Memory B cell (primary cell): ENCODE data around the gene DPP10.

Experiments used
- ATAC-seq: fragments of 150-1000 bp; cut with Tn5 transposase; 2 replicates; pipeline ENCODE4 v1.10.0; 2021; ENCODE audit warnings: low read depth, mild to moderate bottlenecking, moderate library complexity
- DNase-seq, 2 donors: peaks; one replicate each; pipeline ENCODE4 v3.0.0; 2022; ENCODE audit warnings: low spot score in 2 of 2
- H3K27ac Mint-ChIP-seq: one replicate; pipeline ENCODE4 v1.8.0; 2022; ENCODE audit warnings: mild to moderate bottlenecking, moderate library complexity, mixed read lengths
- H3K27me3 Mint-ChIP-seq: one replicate; pipeline ENCODE4 v1.8.0; 2022; ENCODE audit warnings: mixed read lengths
- H3K36me3 Mint-ChIP-seq: one replicate; pipeline ENCODE4 v1.8.0; 2022; ENCODE audit warnings: mild to moderate bottlenecking, mixed read lengths
- H3K4me1 Mint-ChIP-seq: one replicate; pipeline ENCODE4 v1.8.0; 2022; ENCODE audit warnings: mixed read lengths
- H3K4me3 Mint-ChIP-seq: one replicate; pipeline ENCODE4 v1.8.0; 2022; ENCODE audit warnings: mild to moderate bottlenecking, moderate library complexity, mixed read lengths
- H3K9me3 Mint-ChIP-seq: one replicate; pipeline ENCODE4 v1.8.0; 2022; ENCODE audit warnings: mixed read lengths

Gene DPP10

DNA sequence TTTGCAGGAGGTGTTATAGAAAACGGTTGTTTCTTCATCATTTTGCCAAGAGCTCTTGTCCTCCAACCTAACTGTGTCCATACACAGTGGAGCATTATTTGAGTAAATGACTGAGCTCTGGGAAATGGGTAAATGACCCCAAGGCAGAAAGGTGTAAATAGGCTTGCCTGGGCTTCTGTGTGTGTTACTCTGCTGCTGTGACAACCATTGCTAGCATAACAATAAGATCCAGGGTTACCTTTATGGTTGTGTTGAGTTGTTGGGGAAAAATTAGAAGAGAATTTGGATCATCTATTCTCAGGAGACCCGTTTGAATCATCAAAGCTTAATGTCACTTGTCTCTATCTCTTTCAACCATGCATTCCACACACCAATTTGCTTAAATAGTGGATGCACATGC, 672.7 kb downstream of the DPP10 start:
- Mint-ChIP-seq H3K4me3 (no peak overlapping the region), H3K27me3 (no peaks in the 10 kb centered on the region), H3K4me1 (no peaks in the 10 kb centered on the region), H3K36me3 (no peaks in the 10 kb centered on the region), H3K9me3 (peaks cover 2% of the 10 kb centered on the region), H3K27ac (no peak overlapping the region)
- ATAC-seq (no peak), DNase-seq (no peak)

DNA sequence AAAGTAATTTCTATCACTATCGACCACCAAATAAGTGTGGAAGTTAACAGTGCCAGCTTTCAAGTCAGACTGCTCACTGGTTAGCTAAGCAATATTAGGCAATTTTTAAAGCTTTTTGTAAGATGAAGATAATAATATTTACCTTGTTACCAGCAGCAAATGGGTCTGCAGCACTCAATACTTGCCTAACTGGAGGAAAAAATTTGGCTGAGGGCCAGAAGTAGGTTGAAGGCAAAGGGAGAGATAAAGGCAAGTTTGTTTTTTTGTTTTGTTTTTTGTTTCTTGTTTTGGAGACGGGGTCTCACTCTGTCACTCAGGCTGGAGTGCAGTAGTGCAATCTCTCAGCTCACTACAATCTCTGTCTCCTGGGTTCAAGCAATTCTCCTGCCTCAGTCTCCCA, 675.9 kb downstream of the DPP10 start:
- Mint-ChIP-seq H3K36me3 (no peaks in the 10 kb centered on the region), H3K4me3 (no peak overlapping the region), H3K27ac (no peak overlapping the region), H3K4me1 (no peaks in the 10 kb centered on the region), H3K9me3 (peaks cover 2% of the 10 kb centered on the region), H3K27me3 (no peaks in the 10 kb centered on the region)
- no peak for ATAC-seq
- DNase-seq: no peak

DNA sequence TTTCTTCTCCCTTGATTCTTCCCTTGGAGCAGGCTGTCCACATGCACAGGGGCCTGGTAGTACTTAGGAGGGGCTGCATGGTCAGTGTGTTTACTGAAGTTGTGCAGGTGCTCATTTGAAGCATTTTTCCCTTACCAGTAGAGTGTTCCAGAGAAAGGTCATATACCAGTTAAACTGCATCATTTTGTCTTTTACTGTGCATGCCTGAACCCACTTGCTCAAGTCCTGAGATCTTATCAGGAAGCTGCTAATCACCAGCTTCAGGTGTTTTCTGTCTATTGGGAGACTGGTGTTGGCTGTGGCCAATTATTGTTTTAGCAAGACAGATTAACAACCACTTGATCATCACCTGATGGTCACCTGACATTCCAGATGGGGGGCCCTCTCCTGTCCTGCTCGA, 676.6 kb downstream of the DPP10 start:
- DNase-seq (no peak), ATAC-seq (no peak)
- Mint-ChIP-seq H3K4me3 (no peak overlapping the region), H3K4me1 (no peaks in the 10 kb centered on the region), H3K27me3 (no peaks in the 10 kb centered on the region), H3K27ac (no peak overlapping the region), H3K36me3 (no peaks in the 10 kb centered on the region), H3K9me3 (peaks cover 2% of the 10 kb centered on the region)

DNA sequence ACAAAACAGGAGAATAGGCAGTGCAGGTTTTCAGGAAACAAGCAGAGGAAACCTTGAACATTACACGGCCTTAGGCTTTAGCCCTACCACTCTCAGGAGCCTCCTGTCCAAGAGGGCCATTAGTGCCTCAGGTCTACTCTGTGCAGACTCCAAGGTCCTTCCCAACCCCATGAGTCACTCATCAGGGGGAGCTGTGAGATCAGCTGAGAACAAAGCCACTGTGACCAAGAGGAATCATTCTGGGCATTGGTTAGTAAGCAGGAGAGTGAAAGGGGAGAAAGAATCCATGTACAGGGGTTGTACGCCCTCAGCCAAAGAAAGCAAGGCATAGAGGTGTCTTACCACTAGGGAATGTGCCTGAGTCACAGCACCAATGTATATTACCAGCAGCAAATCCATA, 680.3 kb downstream of the DPP10 start:
- Mint-ChIP-seq H3K36me3 (no peaks in the 10 kb centered on the region), H3K27me3 (no peaks in the 10 kb centered on the region), H3K4me1 (no peaks in the 10 kb centered on the region), H3K27ac (no peak overlapping the region), H3K9me3 (peaks cover 3% of the 10 kb centered on the region), H3K4me3 (no peak overlapping the region)
- DNase-seq: no peak
- ATAC-seq: no peak

DNA sequence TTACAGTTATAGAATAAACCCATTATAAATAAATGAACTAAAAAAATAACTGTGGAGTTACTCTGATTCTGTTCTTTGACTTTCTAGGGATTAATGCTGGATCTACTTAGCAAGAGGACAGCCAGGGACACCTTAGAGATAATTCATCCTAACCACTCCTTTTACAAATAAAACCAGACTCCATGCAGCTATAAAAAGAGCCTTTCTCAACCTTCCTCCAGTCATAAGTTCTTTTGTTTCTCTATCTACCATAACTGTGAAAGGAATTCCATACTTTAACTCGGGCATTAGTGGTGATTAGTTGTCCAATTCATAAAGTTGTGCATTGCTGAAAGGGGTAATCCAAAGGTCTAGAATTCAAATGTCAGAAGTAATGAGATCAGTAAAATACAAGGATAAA, 682.4 kb downstream of the DPP10 start:
- peaks cover 2% of the 10 kb centered on the region for H3K9me3 Mint-ChIP-seq
- H3K27me3 Mint-ChIP-seq: no peaks in the 10 kb centered on the region
- DNase-seq: no peak
- no peaks in the 10 kb centered on the region for H3K4me1 Mint-ChIP-seq
- H3K36me3 Mint-ChIP-seq: no peaks in the 10 kb centered on the region
- no peak overlapping the region for H3K27ac Mint-ChIP-seq
- no peak overlapping the region for H3K4me3 Mint-ChIP-seq
- ATAC-seq: no peak

DNA sequence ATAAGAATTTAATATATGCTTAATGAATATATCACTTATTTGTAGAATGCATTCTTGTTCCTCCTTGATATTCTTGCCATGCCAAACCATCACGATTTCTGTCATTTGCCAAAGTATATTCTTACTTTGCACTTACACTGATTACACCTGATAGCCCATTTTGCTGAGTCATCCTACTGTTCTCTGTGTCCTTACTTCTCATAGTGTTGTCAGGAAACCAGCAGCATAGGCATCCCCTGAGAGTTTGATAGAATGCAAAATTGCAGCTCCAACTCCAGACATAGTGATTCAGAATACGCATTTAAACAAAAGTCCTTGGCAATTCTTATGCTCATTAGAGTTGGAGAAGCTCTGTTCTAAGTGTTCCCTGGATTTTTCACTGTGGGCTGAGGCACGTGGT, 687.1 kb downstream of the DPP10 start:
- Mint-ChIP-seq H3K36me3 (no peaks in the 10 kb centered on the region), H3K4me3 (no peak overlapping the region), H3K9me3 (peaks cover 10% of the 10 kb centered on the region), H3K27ac (no peak overlapping the region), H3K27me3 (no peaks in the 10 kb centered on the region), H3K4me1 (no peaks in the 10 kb centered on the region)
- ATAC-seq (no peak), DNase-seq (no peak)

DNA sequence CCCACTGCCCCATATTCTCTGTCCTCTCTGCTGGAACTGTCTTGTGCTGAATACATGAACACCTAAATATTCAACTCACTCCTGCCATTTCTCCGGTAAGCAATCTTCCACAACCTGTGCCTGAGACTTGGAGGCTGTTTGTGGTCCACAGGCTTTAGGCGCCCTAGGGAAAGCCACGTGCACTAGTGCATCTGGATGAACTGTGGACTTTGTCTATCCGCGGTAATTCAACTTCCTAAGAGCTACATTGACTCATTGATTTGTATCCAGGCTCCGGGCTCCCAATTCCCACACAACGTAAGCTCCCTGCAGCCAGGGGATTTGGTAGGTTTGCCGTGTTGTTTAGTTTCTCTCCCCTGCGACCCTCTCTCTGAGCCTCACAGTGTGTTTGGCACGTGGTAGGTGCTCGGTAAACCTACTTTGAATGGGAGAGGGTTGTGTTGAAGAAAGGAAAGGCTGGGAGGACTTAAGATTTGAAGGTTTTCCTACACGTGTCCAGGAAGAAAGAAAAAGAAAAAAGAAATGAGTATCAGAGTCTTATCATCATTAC, 718.2 kb downstream of the DPP10 start:
- ATAC-seq (no peak), DNase-seq (no peak)
- H3K27ac Mint-ChIP-seq: no peak overlapping the region
- no peaks in the 10 kb centered on the region for H3K9me3 Mint-ChIP-seq
- no peaks in the 10 kb centered on the region for H3K4me1 Mint-ChIP-seq
- no peak overlapping the region for H3K4me3 Mint-ChIP-seq
- peaks cover 11% of the 10 kb centered on the region for H3K27me3 Mint-ChIP-seq
- H3K36me3 Mint-ChIP-seq: no peaks in the 10 kb centered on the region

DNA sequence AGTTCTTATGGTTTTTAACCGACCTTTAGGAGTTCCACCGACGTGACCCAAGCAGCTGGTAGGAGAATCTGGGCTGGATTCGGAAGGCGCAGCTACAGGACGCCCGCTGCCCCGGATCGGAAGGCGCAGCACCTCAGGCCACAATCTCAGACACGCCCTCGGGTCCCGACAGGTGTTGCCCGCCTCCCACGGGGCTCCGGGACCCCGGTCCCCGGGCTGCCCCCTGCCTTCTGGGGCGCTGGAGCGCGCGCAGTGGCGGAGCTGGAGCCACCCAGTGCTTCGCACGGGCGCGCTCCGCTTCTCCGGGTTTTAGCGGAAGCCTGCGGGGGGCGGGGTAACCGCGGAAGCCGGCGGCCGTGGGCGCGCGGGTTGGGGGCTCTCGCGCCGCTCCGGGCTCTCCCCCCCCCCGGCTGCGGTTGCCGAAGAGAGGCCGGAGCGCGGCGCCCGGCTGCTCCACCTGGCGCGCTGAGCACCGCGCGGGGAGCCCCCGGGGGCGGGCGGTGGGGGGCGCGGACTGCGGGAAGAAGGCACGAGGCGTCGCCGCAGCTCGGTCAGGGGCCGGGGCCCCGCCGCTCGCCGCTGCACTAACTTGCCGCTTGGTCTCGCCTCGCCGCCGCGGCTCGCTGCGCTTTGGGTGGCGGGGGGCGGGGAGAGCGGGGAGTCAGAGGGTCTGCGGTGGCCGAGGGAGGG, 718.8 kb downstream of the DPP10 start:
- H3K9me3 Mint-ChIP-seq: no peaks in the 10 kb centered on the region
- no peak for DNase-seq
- H3K27me3 Mint-ChIP-seq: peaks cover 11% of the 10 kb centered on the region
- H3K27ac Mint-ChIP-seq: no peak overlapping the region
- H3K36me3 Mint-ChIP-seq: no peaks in the 10 kb centered on the region
- no peak for ATAC-seq
- no peak overlapping the region for H3K4me3 Mint-ChIP-seq
- H3K4me1 Mint-ChIP-seq: no peaks in the 10 kb centered on the region

DNA sequence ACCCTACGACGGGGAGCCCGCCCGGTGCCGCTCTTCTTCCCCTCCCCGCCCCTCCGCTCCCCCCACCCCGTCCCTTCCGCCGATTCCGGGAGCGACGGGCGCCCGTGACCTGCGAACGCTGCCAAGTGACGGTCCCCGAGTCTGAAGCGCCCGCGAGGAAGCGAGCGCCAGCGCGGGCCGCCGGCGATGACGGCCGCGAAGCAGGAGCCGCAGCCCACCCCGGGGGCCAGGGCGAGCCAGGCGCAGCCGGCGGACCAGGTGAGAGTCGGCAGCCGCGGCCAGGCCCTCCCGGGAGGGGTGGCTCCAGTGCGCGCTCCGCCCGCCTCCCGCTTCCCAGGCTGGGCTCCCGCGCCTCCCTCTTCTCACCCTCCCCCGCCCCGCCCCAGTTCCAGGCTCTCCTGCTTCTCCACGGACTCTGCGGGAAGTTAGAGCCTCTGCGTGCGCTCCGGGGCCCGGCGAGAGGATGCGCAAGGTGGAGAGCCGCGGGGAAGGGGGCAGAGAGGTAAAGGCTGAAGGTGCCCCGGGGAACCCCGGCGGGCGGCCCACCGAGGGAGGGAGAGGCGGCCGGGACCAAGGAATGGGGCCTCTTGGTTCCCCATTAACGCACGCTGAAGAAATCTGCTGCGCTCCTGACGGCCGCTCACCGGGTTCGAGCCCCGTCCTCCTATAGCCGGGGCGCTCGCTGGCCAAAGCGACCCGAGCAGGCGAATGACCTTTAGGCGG, 719.5 kb downstream of the DPP10 start:
- Mint-ChIP-seq H3K4me3 (no peak overlapping the region), H3K27ac (no peak overlapping the region), H3K27me3 (peaks cover 11% of the 10 kb centered on the region), H3K9me3 (no peaks in the 10 kb centered on the region), H3K36me3 (no peaks in the 10 kb centered on the region), H3K4me1 (no peaks in the 10 kb centered on the region)
- no peak for DNase-seq
- no peak for ATAC-seq

DNA sequence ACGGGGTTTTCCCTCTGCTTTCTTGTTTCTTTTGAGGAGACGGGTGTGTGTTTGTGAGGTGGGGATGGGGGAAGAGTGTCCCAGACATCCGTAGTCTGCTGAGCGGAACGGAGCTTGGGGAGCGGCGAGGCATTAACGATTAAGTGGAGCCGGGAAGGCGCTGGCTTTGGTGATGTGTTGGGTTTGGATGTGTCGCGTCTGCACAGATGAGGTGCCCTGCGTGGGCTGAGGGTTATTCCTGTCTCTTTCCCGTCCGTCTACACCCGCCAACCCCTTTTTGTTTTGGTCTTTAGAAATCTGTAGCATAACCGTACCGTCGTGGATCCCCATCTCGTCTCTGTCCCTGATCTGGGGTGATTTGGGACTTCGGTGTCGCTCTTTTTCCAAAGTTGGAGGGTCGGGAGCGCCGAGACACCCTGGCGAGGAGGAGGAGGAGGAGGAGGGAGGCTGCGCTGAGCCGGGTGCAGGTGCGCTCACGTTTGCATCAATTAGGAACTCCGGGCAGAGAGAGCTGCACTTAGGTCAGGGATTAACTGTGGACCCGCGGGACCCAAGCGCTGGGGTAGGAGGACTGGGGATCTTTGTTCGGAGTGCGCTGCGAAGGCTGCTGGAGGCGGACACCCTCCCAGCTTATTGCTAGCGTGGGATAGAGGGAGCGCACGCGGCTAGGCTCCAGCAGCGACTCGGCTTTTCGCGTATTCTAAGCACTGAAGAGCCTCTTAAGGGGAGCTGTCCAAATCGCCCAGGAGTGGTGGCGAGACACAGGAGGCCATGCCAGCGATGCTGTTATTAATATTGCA, 720.3 kb downstream of the DPP10 start:
- ATAC-seq: no peak
- peaks cover 10% of the 10 kb centered on the region for H3K27me3 Mint-ChIP-seq
- H3K27ac Mint-ChIP-seq: no peak overlapping the region
- no peak for DNase-seq
- no peaks in the 10 kb centered on the region for H3K9me3 Mint-ChIP-seq
- no peaks in the 10 kb centered on the region for H3K36me3 Mint-ChIP-seq
- H3K4me3 Mint-ChIP-seq: no peak overlapping the region
- no peaks in the 10 kb centered on the region for H3K4me1 Mint-ChIP-seq

DNA sequence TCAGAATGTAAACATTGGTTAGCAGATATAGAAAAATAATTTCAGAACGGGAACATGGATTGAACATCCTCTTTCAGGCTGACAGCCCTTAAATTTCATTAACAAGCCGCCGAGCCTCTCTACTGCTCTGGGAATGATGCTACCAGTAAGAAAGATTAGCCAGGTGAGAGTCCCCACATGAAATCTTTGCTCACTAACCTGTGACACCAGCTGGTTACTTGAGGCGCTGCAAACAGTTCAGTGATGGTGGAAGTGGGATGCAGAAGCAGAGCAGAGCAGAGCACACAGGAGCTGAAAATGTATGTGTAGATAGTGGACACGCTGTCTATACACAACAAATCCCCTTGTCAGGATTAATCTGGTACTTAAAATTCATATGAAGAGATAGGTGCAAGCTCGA, 721.1 kb downstream of the DPP10 start:
- H3K27me3 Mint-ChIP-seq: peaks cover 10% of the 10 kb centered on the region
- no peak for ATAC-seq
- no peaks in the 10 kb centered on the region for H3K4me1 Mint-ChIP-seq
- no peak for DNase-seq
- H3K27ac Mint-ChIP-seq: no peak overlapping the region
- no peaks in the 10 kb centered on the region for H3K9me3 Mint-ChIP-seq
- H3K36me3 Mint-ChIP-seq: no peaks in the 10 kb centered on the region
- H3K4me3 Mint-ChIP-seq: no peak overlapping the region

DNA sequence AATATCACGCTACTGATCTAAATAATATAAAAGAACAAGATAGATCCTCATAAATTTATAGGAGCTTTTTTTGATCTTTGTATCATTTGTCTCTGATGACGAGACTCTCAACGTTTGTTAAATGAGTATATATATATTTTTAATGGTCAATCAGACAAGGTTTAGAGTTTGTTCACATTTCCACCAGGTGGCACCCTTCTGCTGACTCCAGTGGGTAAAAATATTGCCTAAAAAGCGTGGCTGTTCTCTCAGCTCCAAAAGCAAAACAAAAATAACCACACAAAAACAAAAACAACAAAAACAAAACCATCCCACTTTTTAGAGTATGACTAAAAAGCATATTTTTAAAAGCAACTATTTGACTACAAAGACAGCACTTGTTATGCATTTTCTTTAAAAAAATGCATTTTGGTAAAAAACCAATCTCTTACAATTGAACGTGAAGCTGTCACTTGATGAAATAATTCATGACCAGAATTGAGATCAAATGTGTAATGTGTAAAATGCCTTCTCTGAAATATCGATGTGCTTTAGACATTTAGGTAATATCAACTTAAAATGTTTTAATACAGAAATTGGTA, 723.2 kb downstream of the DPP10 start:
- H3K4me1 Mint-ChIP-seq: no peaks in the 10 kb centered on the region
- H3K27me3 Mint-ChIP-seq: peaks cover 10% of the 10 kb centered on the region
- H3K9me3 Mint-ChIP-seq: no peaks in the 10 kb centered on the region
- no peaks in the 10 kb centered on the region for H3K36me3 Mint-ChIP-seq
- H3K27ac Mint-ChIP-seq: no peak overlapping the region
- no peak for ATAC-seq
- no peak for DNase-seq
- no peak overlapping the region for H3K4me3 Mint-ChIP-seq

DNA sequence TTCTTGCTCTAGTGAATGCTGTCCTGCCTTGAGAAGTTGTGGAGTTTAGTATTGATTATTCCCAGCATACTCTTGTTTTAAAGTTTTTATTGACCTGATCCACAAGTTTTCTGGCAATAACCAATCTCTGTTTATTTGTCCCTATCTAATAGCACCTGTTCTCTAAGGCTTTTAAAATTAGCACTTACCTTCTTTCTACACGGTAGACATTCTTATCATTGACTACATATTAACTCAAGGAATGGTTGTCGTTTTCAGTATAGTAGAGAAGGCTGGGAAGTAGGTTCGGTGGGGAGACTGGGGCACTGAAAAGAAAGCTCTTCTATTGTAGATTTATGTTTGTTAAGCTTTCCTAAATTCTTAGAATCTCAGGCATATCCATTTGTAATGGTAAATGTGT, 726.0 kb downstream of the DPP10 start:
- Mint-ChIP-seq H3K4me1 (no peaks in the 10 kb centered on the region), H3K27me3 (no peaks in the 10 kb centered on the region), H3K27ac (no peak overlapping the region), H3K9me3 (no peaks in the 10 kb centered on the region), H3K36me3 (no peaks in the 10 kb centered on the region), H3K4me3 (no peak overlapping the region)
- ATAC-seq: no peak
- DNase-seq: no peak

DNA sequence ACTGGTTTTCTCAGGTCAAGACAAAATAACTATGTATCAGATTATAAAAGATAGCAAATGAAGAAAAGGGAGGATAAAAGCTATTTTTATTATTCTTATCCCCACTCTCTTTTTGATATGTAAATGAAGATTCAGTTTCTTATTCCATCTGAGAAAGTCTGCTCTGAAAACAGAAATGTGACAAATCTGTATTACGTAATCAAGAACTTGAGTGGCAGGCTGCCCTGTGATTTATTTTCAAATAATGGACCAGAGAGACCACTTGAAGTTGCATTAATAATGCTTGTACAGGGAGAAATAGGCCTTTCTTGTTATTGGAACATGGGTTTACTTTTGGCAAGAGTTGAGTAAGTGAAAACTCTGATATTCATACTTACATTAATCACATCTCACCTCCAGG, 727.4 kb downstream of the DPP10 start:
- ATAC-seq: no peak
- Mint-ChIP-seq H3K27ac (no peak overlapping the region), H3K4me3 (no peak overlapping the region), H3K9me3 (no peaks in the 10 kb centered on the region), H3K4me1 (no peaks in the 10 kb centered on the region), H3K36me3 (no peaks in the 10 kb centered on the region), H3K27me3 (no peaks in the 10 kb centered on the region)
- DNase-seq: no peak
